Panc1 (cell line): ENCODE results near the gene FBXL4. TPM values are rescaled to one million over a fixed set of nuclear protein-coding genes. Genes with fewer than 3 reads are reported as not detected.

Source experiments
- ATAC-seq: fragments of 200-7000 bp; cut with Tn5 transposase; 2 replicates; pipeline ENCODE4 v1.9.1; 2020; ENCODE audit warnings: mild to moderate bottlenecking, moderate library complexity
- BruUV-seq: library from RNA; stranded (reverse); fragments of 400-500 nt; replicated peaks from 2 replicates; lab custom pipeline; 2021; lab: Mats Ljungman, UMichigan
- CTCF ChIA-PET: fragments of 300-600 bp; sonication (Branson Sonifier 250); formaldehyde crosslinking; loops from one replicate; lab custom pipeline; 2022; ENCODE audit warnings: antibody characterized with exemption; lab: Charles Lee
- POLR2A ChIA-PET: fragments of 300-600 bp; sonication (Branson Sonifier 250); formaldehyde crosslinking; loops from one replicate; lab custom pipeline; 2022; ENCODE audit warnings: antibody characterized with exemption; lab: Charles Lee
- DNase-seq: peaks from one replicate; pipeline ENCODE4 v3.0.0-alpha.2; 2010; ENCODE audit warnings: low read depth, low spot score
- H3K27ac ChIP-seq: 2 replicates; pipeline ENCODE4 v1.5.1; 2011; ENCODE audit warnings: mild to moderate bottlenecking, low read length, inconsistent platforms
- H3K27me3 ChIP-seq: fragments of 200-500 bp; sonication (Bioruptor generic); 2 replicates; pipeline ENCODE4 v1.6.0; 2014; ENCODE audit warnings: low read length, inconsistent platforms; ENCODE audit not compliant: control insufficient read depth, insufficient read depth
- H3K36me3 ChIP-seq: fragments of 200-500 bp; sonication (Bioruptor generic); 2 replicates; pipeline ENCODE4 v1.5.1; 2014; ENCODE audit warnings: inconsistent platforms, mild to moderate bottlenecking, low read length, moderate library complexity; ENCODE audit not compliant: control insufficient read depth, insufficient read depth
- H3K4me1 ChIP-seq: 2 replicates; pipeline ENCODE4 v1.5.1; 2011; ENCODE audit warnings: inconsistent platforms, mild to moderate bottlenecking, low read length, moderate library complexity; ENCODE audit not compliant: control insufficient read depth, insufficient read depth
- H3K4me3 ChIP-seq, 2 experiments: 2 replicates each; pipeline ENCODE4 v1.5.1; 2011 to 2012; ENCODE audit warnings: low read depth in 2 of 2, low read length in 2 of 2, mild to moderate bottlenecking in 2 of 2, inconsistent platforms in 1 of 2, moderate library complexity in 1 of 2
- H3K9me3 ChIP-seq: fragments of 200-500 bp; sonication (Bioruptor generic); 2 replicates; pipeline ENCODE4 v1.5.1; 2014; ENCODE audit warnings: low read depth, mild to moderate bottlenecking, inconsistent platforms, low read length, moderate library complexity; ENCODE audit not compliant: control insufficient read depth, insufficient read depth
- POLR2AphosphoS5 ChIP-seq: IDR thresholded peaks from 2 replicates; pipeline ENCODE4 v1.6.1; 2012; ENCODE audit warnings: mild to moderate bottlenecking, low read depth, low read length, moderate library complexity
- SIN3A ChIP-seq: IDR thresholded peaks from 2 replicates; pipeline ENCODE4 v1.6.1; 2012; ENCODE audit warnings: low read depth, mild to moderate bottlenecking, low read length, moderate library complexity, borderline replicate concordance; ENCODE audit not compliant: insufficient read depth
- TCF7L2 ChIP-seq: IDR thresholded peaks from 2 replicates; pipeline ENCODE4 v1.6.1; 2011; ENCODE audit warnings: mild to moderate bottlenecking, low read depth, low read length, inconsistent platforms
- in situ Hi-C: cut with HindIII; loops from 2 replicates; pipeline ENCODE4 v1.10.0; 2016; ENCODE audit warnings: low sequenced_read_pairs, low pct_unique_long_range_greater_than_20kb
- intact Hi-C: fragments of 100-400 bp; cut with micrococcal nuclease; formaldehyde crosslinking; loops from one replicate; pipeline ENCODE4 v1.10.0; 2022; ENCODE audit not compliant: unreplicated experiment
- total RNA-seq: library from RNA; stranded (reverse); gene quantifications from one replicate; pipeline ENCODE4 v1.2.1, GENCODE V29; 2021; ENCODE audit not compliant: unreplicated experiment
- TF ChIP-seq, protein P1 (sequence below): fragments of 450-650 bp; IDR thresholded peaks from 2 replicates; pipeline ENCODE4 v1.5.1; 2017; ENCODE audit warnings: mild to moderate bottlenecking
- TF ChIP-seq, protein P2 (sequence below), 2 experiments: IDR thresholded peaks; 2 replicates each; pipeline ENCODE4 v1.6.1; 2011 to 2012; ENCODE audit warnings: low read depth in 2 of 2, control low read depth in 1 of 2, low read length in 1 of 2, mild to moderate bottlenecking in 1 of 2, moderate library complexity in 1 of 2; ENCODE audit not compliant: insufficient read depth in 1 of 2

The FBXL4 gene
- total RNA-seq, 1 experiment from 2014 or later, result 11.5 TPM

DNA sequence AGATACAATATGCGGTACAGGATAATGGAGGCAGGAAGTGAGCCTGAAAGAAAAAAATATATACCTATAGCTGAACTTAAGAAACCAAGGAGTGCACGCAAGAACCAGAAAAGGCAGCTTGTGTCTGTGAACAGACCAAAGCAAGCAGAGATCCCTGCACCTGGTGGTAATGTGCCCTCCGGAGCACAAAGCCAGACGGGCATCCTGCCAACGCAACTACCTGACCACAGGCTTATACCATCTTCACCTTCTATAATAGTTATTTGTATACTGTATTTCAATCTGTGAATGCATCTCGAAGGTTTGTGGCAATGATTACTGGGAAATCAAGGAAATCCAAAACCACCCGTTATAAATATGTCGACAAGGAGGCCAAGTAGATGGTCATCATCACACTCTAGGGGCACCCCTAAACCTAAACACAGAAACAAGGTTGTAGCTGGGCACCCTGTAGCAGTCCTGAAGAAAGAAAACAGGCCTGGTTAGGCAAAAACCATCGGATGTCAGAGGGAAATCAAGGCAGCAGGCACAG, 801 bp downstream of the FBXL4 start:
- in situ Hi-C loops, result no loop called here
- CTCF ChIA-PET, result no interaction called here
- H3K27me3 ChIP-seq, result no peaks in the 10 kb centered on the region
- H3K4me3 ChIP-seq, result peak overlapping the region; percentile 69 to 85
- no peak for DNase-seq
- ATAC-seq, result no peak
- no peaks in the 10 kb centered on the region; the same call in 1 of the 2 replicates for H3K36me3 ChIP-seq
- peaks cover 7% of the 10 kb centered on the region; the same call in 1 of the 2 replicates for H3K9me3 ChIP-seq
- H3K27ac ChIP-seq, result peak overlapping the region; percentile 86
- TF ChIP-seq SIN3A (no peak), POLR2AphosphoS5 (no peak), TCF7L2 (no peak)
- TF ChIP-seq, protein P1, sequence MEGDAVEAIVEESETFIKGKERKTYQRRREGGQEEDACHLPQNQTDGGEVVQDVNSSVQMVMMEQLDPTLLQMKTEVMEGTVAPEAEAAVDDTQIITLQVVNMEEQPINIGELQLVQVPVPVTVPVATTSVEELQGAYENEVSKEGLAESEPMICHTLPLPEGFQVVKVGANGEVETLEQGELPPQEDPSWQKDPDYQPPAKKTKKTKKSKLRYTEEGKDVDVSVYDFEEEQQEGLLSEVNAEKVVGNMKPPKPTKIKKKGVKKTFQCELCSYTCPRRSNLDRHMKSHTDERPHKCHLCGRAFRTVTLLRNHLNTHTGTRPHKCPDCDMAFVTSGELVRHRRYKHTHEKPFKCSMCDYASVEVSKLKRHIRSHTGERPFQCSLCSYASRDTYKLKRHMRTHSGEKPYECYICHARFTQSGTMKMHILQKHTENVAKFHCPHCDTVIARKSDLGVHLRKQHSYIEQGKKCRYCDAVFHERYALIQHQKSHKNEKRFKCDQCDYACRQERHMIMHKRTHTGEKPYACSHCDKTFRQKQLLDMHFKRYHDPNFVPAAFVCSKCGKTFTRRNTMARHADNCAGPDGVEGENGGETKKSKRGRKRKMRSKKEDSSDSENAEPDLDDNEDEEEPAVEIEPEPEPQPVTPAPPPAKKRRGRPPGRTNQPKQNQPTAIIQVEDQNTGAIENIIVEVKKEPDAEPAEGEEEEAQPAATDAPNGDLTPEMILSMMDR, result no peak
- TF ChIP-seq, protein P2, sequence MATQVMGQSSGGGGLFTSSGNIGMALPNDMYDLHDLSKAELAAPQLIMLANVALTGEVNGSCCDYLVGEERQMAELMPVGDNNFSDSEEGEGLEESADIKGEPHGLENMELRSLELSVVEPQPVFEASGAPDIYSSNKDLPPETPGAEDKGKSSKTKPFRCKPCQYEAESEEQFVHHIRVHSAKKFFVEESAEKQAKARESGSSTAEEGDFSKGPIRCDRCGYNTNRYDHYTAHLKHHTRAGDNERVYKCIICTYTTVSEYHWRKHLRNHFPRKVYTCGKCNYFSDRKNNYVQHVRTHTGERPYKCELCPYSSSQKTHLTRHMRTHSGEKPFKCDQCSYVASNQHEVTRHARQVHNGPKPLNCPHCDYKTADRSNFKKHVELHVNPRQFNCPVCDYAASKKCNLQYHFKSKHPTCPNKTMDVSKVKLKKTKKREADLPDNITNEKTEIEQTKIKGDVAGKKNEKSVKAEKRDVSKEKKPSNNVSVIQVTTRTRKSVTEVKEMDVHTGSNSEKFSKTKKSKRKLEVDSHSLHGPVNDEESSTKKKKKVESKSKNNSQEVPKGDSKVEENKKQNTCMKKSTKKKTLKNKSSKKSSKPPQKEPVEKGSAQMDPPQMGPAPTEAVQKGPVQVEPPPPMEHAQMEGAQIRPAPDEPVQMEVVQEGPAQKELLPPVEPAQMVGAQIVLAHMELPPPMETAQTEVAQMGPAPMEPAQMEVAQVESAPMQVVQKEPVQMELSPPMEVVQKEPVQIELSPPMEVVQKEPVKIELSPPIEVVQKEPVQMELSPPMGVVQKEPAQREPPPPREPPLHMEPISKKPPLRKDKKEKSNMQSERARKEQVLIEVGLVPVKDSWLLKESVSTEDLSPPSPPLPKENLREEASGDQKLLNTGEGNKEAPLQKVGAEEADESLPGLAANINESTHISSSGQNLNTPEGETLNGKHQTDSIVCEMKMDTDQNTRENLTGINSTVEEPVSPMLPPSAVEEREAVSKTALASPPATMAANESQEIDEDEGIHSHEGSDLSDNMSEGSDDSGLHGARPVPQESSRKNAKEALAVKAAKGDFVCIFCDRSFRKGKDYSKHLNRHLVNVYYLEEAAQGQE (IDR thresholded peaks at IDR 0.05; ENCODE audit: insufficient read depth in 1 of 2, low read depth in 2 of 2, low read length in 1 of 2), result no peak
- intact Hi-C loops, result no loop called here
- POLR2A ChIA-PET, result no interaction called here
- BruUV-seq, result no TSS peak
- peaks cover 19% of the 10 kb centered on the region for H3K4me1 ChIP-seq

DNA sequence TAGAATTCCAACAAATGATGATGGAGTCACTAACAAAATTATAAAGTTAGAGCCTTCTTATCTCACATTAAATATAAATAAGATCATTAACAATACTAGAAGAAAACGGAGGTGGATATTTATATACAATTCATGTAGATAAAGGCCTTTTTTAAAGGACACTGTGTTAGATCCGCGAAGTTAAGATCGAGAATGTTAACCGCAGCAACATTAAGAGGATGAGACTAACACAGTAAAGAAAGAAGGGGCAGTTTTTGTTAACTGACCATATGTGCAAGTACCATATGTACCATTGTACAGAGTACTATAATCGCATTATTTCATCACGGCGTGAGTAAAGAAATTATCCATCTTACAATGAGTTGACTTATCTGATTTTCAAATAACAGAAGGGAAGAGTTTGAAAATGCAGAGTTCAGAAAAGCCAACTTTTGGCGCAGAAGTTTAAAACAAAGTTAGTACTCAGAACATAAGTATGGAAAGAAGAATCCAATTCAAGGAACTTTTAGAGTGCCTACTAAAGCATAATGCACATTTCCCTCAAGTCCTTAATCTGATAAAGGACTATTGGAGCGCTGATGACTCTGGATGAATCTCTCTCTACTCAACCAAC, 1.4 kb downstream of the FBXL4 start:
- Histone ChIP-seq H3K36me3 (no peaks in the 10 kb centered on the region; the same call in 1 of the 2 replicates), H3K4me3 (peak overlapping the region; percentile 69 to 85), H3K4me1 (peaks cover 19% of the 10 kb centered on the region), H3K27me3 (no peaks in the 10 kb centered on the region), H3K9me3 (peaks cover 8% of the 10 kb centered on the region; the same call in 1 of the 2 replicates), H3K27ac (peak overlapping the region; percentile 86)
- ChIA-PET POLR2A (no interaction called here), CTCF (no interaction called here)
- in situ Hi-C loops, result no loop called here
- ATAC-seq, result no peak
- TF ChIP-seq TCF7L2, result no peak
- TF ChIP-seq, protein P1, result no peak
- TF ChIP-seq, protein P2 (IDR thresholded peaks at IDR 0.05; ENCODE audit: insufficient read depth in 1 of 2, low read depth in 2 of 2, low read length in 1 of 2), result no peak
- TF ChIP-seq POLR2AphosphoS5, result no peak
- no peak for TF ChIP-seq SIN3A
- no peak for DNase-seq
- TSS peak; percentile 70 for BruUV-seq
- intact Hi-C loops, result no loop called here
